Coronary artery (tissue), 2 donors: Measurements from ENCODE around the gene TBC1D5.
A peak's percentile ranks its signal among the peaks of the same experiment; 100 is the strongest.

Experiments used
- DNase-seq: peaks from one replicate; pipeline ENCODE4 v3.0.0-alpha.2; 2017; ENCODE audit warnings: low spot score
- H3K27ac ChIP-seq, 2 donors: fragments of 200-600 bp; sonication (generic); one replicate each; pipeline ENCODE4 v1.5.1; 2016 to 2019
- H3K4me3 ChIP-seq: fragments of 200-600 bp; sonication (generic); 2 replicates; pipeline ENCODE4 v1.5.1; 2016; ENCODE audit warnings: mild to moderate bottlenecking, moderate library complexity
- CTCF ChIP-seq: fragments of 200-600 bp; sonication (generic); IDR thresholded peaks from one replicate; pipeline ENCODE4 v1.5.1; 2019; ENCODE audit warnings: antibody characterized with exemption

The TBC1D5 gene

DNA sequence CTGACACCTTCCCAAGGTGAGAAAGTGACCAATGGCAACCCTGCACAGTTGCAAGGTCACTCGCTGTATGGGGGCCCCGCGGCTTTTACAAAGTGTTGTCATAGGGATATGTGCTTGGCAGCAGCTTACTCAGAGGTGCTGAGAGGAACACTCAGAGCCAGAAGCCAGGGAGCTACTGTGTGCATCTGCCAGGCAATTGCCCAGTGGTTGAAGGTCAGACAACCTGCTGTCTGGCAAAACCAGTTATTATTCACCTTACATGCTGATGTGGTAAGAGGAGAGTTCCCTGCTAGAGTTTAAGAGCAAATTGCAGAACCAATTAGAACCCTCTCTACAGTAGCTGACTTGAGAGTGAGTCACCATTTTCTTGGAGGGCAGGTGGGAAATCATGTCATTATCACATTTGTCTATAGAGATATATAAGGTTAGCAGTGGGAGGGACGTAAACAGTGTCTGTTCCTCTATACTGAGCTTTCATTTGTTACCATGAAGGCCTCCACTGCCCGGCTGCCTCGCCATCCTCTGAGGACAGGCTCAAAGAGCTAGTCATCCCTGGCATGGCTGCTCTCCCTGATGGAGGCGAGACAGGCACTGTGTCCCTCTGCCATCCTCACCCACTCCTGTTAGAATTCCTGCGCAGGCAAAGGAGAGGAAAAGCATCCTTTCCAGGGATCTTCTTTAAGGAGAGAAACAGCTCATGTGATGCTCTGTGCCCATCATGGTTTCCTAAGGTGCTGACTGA is 583.3 kb downstream of the TBC1D5 start:
- H3K4me3 ChIP-seq = no peak overlapping the region

DNA sequence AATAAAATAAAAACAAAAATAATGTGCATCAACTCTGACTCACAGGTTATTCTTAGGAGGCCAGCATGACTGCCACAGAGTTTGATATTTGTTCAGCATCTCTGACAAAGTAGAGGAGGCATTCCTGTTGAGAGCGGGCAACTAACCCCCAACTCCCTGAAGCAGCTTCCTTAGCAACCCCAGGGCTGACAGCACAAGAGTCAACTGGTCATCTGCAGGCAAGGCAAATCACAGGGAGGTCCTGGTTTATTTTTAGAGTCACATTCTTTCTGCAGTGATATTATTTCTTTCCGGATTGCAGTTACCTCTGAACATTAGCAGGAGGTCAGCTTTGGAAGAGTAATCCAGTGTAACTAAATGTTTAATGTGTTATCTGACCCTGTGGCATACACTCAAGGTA is 584.7 kb downstream of the TBC1D5 start:
- TF ChIP-seq CTCF = no peak
- no peak for DNase-seq
- Histone ChIP-seq H3K4me3 (no peak overlapping the region), H3K27ac (peak overlapping the region in 1 of 2 donors; percentile 8)

More for the DNA sequence above, 583.3 kb downstream of the TBC1D5 start:
- H3K27ac ChIP-seq = no peak overlapping the region
- no peak for DNase-seq
- TF ChIP-seq CTCF = no peak

- Histone ChIP-seq H3K4me3 (no peak overlapping the region), H3K27ac (no peak overlapping the region)
- TF ChIP-seq CTCF = no peak
- DNase-seq = no peak
These were observed 585.6 kb downstream of the TBC1D5 start for GRCh38 chr3:17156864-17157263.

GRCh38 chr3:17155951-17156350 is 586.5 kb downstream of the TBC1D5 start:
- no peak overlapping the region for H3K27ac ChIP-seq
- no peak for TF ChIP-seq CTCF
- no peak overlapping the region for H3K4me3 ChIP-seq
- DNase-seq = peak; percentile 72

GRCh38 chr3:17154941-17155340 is 587.5 kb downstream of the TBC1D5 start:
- H3K27ac ChIP-seq = no peak overlapping the region
- no peak for TF ChIP-seq CTCF
- H3K4me3 ChIP-seq = no peak overlapping the region
- DNase-seq = peak; percentile 54

- no peak overlapping the region for H3K4me3 ChIP-seq
- no peak overlapping the region for H3K27ac ChIP-seq
- DNase-seq = peak; percentile 56
- no peak for TF ChIP-seq CTCF
These were observed 588.2 kb downstream of the TBC1D5 start for GRCh38 chr3:17154221-17154620.

- Histone ChIP-seq H3K27ac (no peak overlapping the region), H3K4me3 (no peak overlapping the region)
- no peak for DNase-seq
- TF ChIP-seq CTCF = no peak
These were observed 589.2 kb downstream of the TBC1D5 start for GRCh38 chr3:17153209-17153608.
